ENCODE data around the gene B3GAT3. TPM values are rescaled to one million over a fixed set of nuclear protein-coding genes. Genes with fewer than 3 reads are reported as not detected.
A peak's percentile ranks its signal among the peaks of the same experiment; 100 is the strongest.

The B3GAT3 gene
- total and polyA plus RNA-seq, 2 donors (not counting 3 experiments of a cell fraction or from before 2014, with no cell fraction given), result 31.6 to 37.2 TPM

DNA sequence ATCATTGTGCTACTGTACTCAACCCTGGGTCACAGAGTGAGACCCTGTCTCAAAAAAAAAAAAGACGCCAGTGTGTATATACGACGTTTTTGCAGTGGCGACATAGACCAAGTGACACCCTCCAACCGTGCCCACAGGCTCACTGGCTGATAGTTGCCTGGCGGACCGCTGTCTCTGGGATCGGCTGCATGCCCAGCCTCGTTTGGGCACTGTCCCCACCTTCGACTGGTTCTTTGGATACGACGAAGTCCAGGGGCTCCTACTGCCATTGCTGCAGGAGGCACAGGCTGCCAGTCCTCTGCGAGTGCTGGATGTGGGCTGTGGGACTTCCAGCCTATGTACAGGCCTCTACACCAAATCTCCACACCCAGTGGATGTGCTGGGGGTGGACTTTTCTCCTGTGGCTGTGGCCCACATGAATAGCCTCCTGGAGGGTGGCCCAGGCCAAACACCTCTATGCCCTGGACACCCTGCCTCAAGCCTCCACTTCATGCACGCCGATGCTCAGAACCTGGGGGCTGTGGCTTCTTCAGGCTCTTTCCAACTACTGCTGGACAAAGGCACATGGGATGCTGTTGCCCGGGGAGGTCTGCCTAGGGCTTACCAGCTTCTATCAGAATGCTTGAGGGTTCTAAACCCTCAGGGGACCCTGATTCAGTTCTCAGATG, 44.6 kb upstream of the B3GAT3 start:
- no peaks in the 10 kb centered on the region for H4K20me1 ChIP-seq (replicated peaks; ENCODE audit: control insufficient read depth, extremely low read depth, insufficient read depth, low read length)
- peaks cover 20% of the 10 kb centered on the region for H3K4me1 ChIP-seq (ENCODE audit: control insufficient read depth, extremely low read depth, insufficient read depth, low read length)
- H3K9me1 ChIP-seq (replicated peaks; ENCODE audit: control insufficient read depth, extremely low read depth, insufficient read depth, low read length), result no peaks in the 10 kb centered on the region
- H3K4me2 ChIP-seq (ENCODE audit: insufficient read depth, low read length), result peak overlapping the region; percentile 83
- peaks cover 38% of the 10 kb centered on the region for H3K79me2 ChIP-seq (ENCODE audit: control insufficient read depth, insufficient read depth, low read length)
- DNase-seq (ENCODE audit: low read depth, low spot score), result no peak
- H3K27ac ChIP-seq (ENCODE audit: insufficient read depth, low read depth, low read length), result no peak overlapping the region
- H3K27me3 ChIP-seq (ENCODE audit: control insufficient read depth in 2 of 2, insufficient read depth in 2 of 2, low read length in 2 of 2), result no peaks in the 10 kb centered on the region
- H2AFZ ChIP-seq (ENCODE audit: low read depth, low read length), result no peak overlapping the region
- H3K9me3 ChIP-seq (replicated peaks; ENCODE audit: control insufficient read depth, insufficient read depth, low read length), result no peaks in the 10 kb centered on the region
- POLR2A ChIA-PET, result interaction anchor here (1.4 to 2.2 kb wide), 9 partner anchors 14 to 92 kb away, joined by 5 to 41 read pairs (median 18); partner anchors contain the start of genes EEF1G, GANAB, HNRNPUL2 and MTA2
- intact Hi-C loops (cut with micrococcal nuclease) (loop anchor here (5.0 kb wide), 1 partner anchor 41 kb away; the partner anchor contains the start of genes BSCL2 and GNG3), dilution Hi-C loops (cut with MboI; ENCODE audit: extremely low pct_ligation_motif_present, low sequenced_read_pairs) (no loop called here)
- TF ChIP-seq, protein P1, sequence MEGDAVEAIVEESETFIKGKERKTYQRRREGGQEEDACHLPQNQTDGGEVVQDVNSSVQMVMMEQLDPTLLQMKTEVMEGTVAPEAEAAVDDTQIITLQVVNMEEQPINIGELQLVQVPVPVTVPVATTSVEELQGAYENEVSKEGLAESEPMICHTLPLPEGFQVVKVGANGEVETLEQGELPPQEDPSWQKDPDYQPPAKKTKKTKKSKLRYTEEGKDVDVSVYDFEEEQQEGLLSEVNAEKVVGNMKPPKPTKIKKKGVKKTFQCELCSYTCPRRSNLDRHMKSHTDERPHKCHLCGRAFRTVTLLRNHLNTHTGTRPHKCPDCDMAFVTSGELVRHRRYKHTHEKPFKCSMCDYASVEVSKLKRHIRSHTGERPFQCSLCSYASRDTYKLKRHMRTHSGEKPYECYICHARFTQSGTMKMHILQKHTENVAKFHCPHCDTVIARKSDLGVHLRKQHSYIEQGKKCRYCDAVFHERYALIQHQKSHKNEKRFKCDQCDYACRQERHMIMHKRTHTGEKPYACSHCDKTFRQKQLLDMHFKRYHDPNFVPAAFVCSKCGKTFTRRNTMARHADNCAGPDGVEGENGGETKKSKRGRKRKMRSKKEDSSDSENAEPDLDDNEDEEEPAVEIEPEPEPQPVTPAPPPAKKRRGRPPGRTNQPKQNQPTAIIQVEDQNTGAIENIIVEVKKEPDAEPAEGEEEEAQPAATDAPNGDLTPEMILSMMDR (IDR thresholded peaks at IDR 0.05; ENCODE audit: extremely low read depth in 1 of 2, insufficient read depth in 1 of 2, low read depth in 1 of 2, low read length in 2 of 2), result no peak
- peak; percentile 52 for TF ChIP-seq POLR2A (IDR thresholded peaks at IDR 0.05; ENCODE audit: low read depth, low read length)
- TF ChIP-seq POLR2AphosphoS5 (IDR thresholded peaks at IDR 0.05; ENCODE audit: insufficient read depth, low read depth, low read length), result peak; percentile 65
- TF ChIP-seq GATA2 (IDR thresholded peaks at IDR 0.05; ENCODE audit: insufficient read depth, insufficient read length, low read depth, low read length), result no peak
- TF ChIP-seq EZH2 (IDR thresholded peaks at IDR 0.05; ENCODE audit: borderline replicate concordance, low read depth, low read length, severe bottlenecking), result no peak
- TF ChIP-seq, protein P2, sequence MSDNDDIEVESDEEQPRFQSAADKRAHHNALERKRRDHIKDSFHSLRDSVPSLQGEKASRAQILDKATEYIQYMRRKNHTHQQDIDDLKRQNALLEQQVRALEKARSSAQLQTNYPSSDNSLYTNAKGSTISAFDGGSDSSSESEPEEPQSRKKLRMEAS (IDR thresholded peaks at IDR 0.05; ENCODE audit: insufficient read depth, insufficient read length), result no peak
- no peak for TF ChIP-seq FOS (IDR thresholded peaks at IDR 0.05; ENCODE audit: borderline replicate concordance, insufficient read depth, low read length)
- no peak for TF ChIP-seq JUN (IDR thresholded peaks at IDR 0.05; ENCODE audit: borderline replicate concordance, insufficient read depth, insufficient read length, low read depth)
- TF ChIP-seq MYC (IDR thresholded peaks at IDR 0.05; ENCODE audit: low read depth, low read length), result no peak
- BruUV-seq (replicated peaks), result no TSS peak
- peaks cover 0 to 2% of the 10 kb centered on the region in 2 experiments for H3K36me3 ChIP-seq (ENCODE audit: control insufficient read depth in 2 of 2, extremely low read depth in 1 of 2, insufficient read depth in 2 of 2, low read length in 2 of 2)
- CTCF ChIA-PET, result interaction anchor here (1.2 to 2.4 kb wide), 5 partner anchors 13 to 28 kb away, joined by 3 to 15 read pairs (median 10); partner anchors contain the start of gene INTS5
- H3K4me3 ChIP-seq (replicated peaks in 1 of 3; ENCODE audit: insufficient read depth in 1 of 3, low read depth in 1 of 3, low read length in 3 of 3), result peak overlapping the region; percentile 42 to 83 (median 59)
- FAIRE-seq, result peak; percentile 28
- H3K9ac ChIP-seq (replicated peaks; ENCODE audit: extremely low read depth, insufficient read depth, low read length), result peak overlapping the region; percentile 69

Measured in endothelial cell of umbilical vein (primary cell).